ENCODE results near the gene CA12. TPM values are rescaled to one million over a fixed set of nuclear protein-coding genes. Genes with fewer than 3 reads are reported as not detected.
A peak's percentile ranks its signal among the peaks of the same experiment; 100 is the strongest.

CA12 gene
- total and polyA plus RNA-seq, 9 of the 15 experiments (the other 6 are each of a cell fraction or from before 2014, with no cell fraction given) = 0.01 to 0.78 (median 0.15) TPM; not detected in 1

DNA sequence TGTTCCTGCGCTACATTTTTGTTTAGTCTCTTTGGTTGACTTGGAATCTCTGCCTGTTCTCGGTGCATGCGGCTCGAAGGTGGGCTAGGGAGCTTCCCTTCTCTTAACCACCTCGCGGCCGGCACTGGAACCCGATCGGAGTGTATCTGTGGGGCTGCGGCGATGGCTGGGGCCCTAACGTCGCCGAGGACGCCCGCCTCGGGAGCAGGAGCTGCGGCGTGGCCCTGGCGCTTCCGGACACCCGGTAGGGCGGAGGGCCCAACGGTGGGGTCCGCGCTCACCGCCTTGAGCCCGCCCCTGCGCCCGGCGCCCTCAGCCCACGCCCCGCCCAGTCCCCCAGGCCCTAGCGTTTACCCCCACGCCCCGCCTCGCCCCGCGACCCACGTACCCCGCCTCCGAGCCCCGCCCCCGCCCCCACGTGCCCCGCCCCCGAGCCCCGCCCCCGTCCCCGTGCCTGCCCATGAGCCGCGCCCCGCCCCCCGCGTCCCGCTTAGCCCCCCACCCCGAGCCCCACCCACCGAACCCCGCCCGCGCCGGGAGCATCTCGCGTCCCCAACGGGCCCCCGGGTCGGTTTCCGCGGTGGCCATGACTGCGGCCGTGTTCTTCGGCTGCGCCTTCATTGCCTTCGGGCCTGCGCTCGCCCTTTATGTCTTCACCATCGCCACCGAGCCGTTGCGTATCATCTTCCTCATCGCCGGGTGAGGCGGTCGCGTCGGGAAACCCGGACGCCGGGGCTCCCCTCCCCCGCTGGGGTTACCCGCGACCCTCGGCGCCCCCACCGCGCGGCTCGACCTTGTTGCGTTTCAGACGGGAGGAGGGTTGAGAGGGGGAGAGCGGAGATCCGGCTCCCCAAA is 104.4 kb downstream of the CA12 start, which contains the start of gene APH1B (continued):
- TF ChIP-seq, protein P1, sequence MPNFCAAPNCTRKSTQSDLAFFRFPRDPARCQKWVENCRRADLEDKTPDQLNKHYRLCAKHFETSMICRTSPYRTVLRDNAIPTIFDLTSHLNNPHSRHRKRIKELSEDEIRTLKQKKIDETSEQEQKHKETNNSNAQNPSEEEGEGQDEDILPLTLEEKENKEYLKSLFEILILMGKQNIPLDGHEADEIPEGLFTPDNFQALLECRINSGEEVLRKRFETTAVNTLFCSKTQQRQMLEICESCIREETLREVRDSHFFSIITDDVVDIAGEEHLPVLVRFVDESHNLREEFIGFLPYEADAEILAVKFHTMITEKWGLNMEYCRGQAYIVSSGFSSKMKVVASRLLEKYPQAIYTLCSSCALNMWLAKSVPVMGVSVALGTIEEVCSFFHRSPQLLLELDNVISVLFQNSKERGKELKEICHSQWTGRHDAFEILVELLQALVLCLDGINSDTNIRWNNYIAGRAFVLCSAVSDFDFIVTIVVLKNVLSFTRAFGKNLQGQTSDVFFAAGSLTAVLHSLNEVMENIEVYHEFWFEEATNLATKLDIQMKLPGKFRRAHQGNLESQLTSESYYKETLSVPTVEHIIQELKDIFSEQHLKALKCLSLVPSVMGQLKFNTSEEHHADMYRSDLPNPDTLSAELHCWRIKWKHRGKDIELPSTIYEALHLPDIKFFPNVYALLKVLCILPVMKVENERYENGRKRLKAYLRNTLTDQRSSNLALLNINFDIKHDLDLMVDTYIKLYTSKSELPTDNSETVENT (CRISPR knock-in tag; IDR thresholded peaks at IDR 0.05) = peak; percentile 76
- TF ChIP-seq BRF1 (IDR thresholded peaks at IDR 0.05; ENCODE audit: borderline replicate concordance, extremely low read depth, insufficient read length) (no peak), MEF2D (tag; conservative IDR thresholded peaks at IDR 0.05; ENCODE audit: low read depth) (no peak), SP1 (CRISPR knock-in tag; IDR thresholded peaks at IDR 0.05) (peak; percentile 3; the same call in 1 of the 2 replicates), ILK (tag; IDR thresholded peaks at IDR 0.05; ENCODE audit: borderline replicate concordance, low read depth) (no peak), ZBTB33 (CRISPR knock-in tag; IDR thresholded peaks at IDR 0.05) (no peak), HDAC8 (tag; IDR thresholded peaks at IDR 0.05) (no peak), CBFA2T3 (IDR thresholded peaks at IDR 0.05) (no peak), ZBTB11 (CRISPR knock-in tag; IDR thresholded peaks at IDR 0.05) (no peak; a peak in 1 of 6 replicates), HNRNPUL1 (IDR thresholded peaks at IDR 0.05; ENCODE audit: low read length) (no peak), PURB (CRISPR knock-in tag; IDR thresholded peaks at IDR 0.05; ENCODE audit: low read depth) (no peak), HLTF (IDR thresholded peaks at IDR 0.05) (no peak), RBM39 (optimal IDR thresholded peaks at IDR 0.05; ENCODE audit: low read depth, low read length) (no peak), ILF3 (IDR thresholded peaks at IDR 0.05; ENCODE audit: borderline replicate concordance) (no peak), SREBF1 (IDR thresholded peaks at IDR 0.05; ENCODE audit: borderline replicate concordance, low read depth, low read length) (no peak)
- TF ChIP-seq, protein P2, sequence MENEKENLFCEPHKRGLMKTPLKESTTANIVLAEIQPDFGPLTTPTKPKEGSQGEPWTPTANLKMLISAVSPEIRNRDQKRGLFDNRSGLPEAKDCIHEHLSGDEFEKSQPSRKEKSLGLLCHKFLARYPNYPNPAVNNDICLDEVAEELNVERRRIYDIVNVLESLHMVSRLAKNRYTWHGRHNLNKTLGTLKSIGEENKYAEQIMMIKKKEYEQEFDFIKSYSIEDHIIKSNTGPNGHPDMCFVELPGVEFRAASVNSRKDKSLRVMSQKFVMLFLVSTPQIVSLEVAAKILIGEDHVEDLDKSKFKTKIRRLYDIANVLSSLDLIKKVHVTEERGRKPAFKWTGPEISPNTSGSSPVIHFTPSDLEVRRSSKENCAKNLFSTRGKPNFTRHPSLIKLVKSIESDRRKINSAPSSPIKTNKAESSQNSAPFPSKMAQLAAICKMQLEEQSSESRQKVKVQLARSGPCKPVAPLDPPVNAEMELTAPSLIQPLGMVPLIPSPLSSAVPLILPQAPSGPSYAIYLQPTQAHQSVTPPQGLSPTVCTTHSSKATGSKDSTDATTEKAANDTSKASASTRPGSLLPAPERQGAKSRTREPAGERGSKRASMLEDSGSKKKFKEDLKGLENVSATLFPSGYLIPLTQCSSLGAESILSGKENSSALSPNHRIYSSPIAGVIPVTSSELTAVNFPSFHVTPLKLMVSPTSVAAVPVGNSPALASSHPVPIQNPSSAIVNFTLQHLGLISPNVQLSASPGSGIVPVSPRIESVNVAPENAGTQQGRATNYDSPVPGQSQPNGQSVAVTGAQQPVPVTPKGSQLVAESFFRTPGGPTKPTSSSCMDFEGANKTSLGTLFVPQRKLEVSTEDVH (IDR thresholded peaks at IDR 0.05; ENCODE audit: low read depth, partially characterized antibody) = no peak
